T-helper 17 cell (primary cell): ENCODE results near the gene NFKBIZ. TPM values are rescaled to one million over a fixed set of nuclear protein-coding genes. Genes with fewer than 3 reads are reported as not detected.
A peak's percentile ranks its signal among the peaks of the same experiment; 100 is the strongest.

Experiments used
- ATAC-seq: fragments of 150-1000 bp; cut with Tn5 transposase; 2 replicates; pipeline ENCODE4 v1.10.0; 2021; ENCODE audit warnings: mild to moderate bottlenecking, moderate library complexity
- DNase-seq, 3 donors: peaks; one replicate each; pipeline versions ENCODE4 v3.0.0 to v3.0.0-alpha.2; 2020 to 2021
- H3K9me3 ChIP-seq: one replicate; pipeline ENCODE4 v1.7.0; 2013; ENCODE audit warnings: low read length, mild to moderate bottlenecking; ENCODE audit not compliant: control insufficient read depth, poor library complexity, severe bottlenecking
- H3K27ac Mint-ChIP-seq: one replicate; pipeline ENCODE4 v1.8.0; 2022; ENCODE audit warnings: mild to moderate bottlenecking, moderate library complexity, mixed read lengths
- H3K27me3 Mint-ChIP-seq: one replicate; pipeline ENCODE4 v1.8.0; 2022; ENCODE audit warnings: mixed read lengths
- H3K36me3 Mint-ChIP-seq: one replicate; pipeline ENCODE4 v1.8.0; 2022; ENCODE audit warnings: low read depth, mixed read lengths
- H3K4me1 Mint-ChIP-seq: one replicate; pipeline ENCODE4 v1.8.0; 2022; ENCODE audit warnings: mild to moderate bottlenecking, mixed read lengths
- H3K4me3 Mint-ChIP-seq: one replicate; pipeline ENCODE4 v1.8.0; 2022; ENCODE audit warnings: mild to moderate bottlenecking, moderate library complexity, mixed read lengths
- total RNA-seq, 4 donors: library from RNA in 2 of 4; stranded (reverse) in 2 of 4; gene quantifications; one replicate each; pipeline ENCODE4 v1.2.3 and lab custom pipeline; 2022 to 2026

NFKBIZ gene
- total RNA-seq, 2 donors from 2014 or later: 682 to 814 TPM

- ATAC-seq: no peak
- Mint-ChIP-seq H3K4me3 (peak overlapping the region; percentile 91), H3K27me3 (no peaks in the 10 kb centered on the region), H3K27ac (peak overlapping the region; percentile 97), H3K36me3 (peaks cover 2% of the 10 kb centered on the region), H3K4me1 (peaks cover 47% of the 10 kb centered on the region)
- H3K9me3 ChIP-seq: no peaks in the 10 kb centered on the region
- no peak for DNase-seq
Measured at GRCh38 chr3:101829874-101830273, 19.4 kb upstream of the NFKBIZ start.

GRCh38 chr3:101833446-101833974 is 15.8 kb upstream of the NFKBIZ start:
- H3K36me3 Mint-ChIP-seq: peaks cover 2% of the 10 kb centered on the region
- ATAC-seq: no peak

GRCh38 chr3:101835676-101836075 is 13.6 kb upstream of the NFKBIZ start:
- ATAC-seq: no peak
- Mint-ChIP-seq H3K4me1 (peaks cover 35% of the 10 kb centered on the region), H3K36me3 (peaks cover 2% of the 10 kb centered on the region)

More at GRCh38 chr3:101833446-101833974, 15.8 kb upstream of the NFKBIZ start:
- Mint-ChIP-seq H3K27me3 (no peaks in the 10 kb centered on the region), H3K4me1 (peaks cover 45% of the 10 kb centered on the region), H3K4me3 (peak overlapping the region; percentile 43), H3K27ac (peak overlapping the region; percentile 93)
- no peaks in the 10 kb centered on the region for H3K9me3 ChIP-seq
- DNase-seq: no peak

GRCh38 chr3:101836160-101836559 is 13.2 kb upstream of the NFKBIZ start:
- H3K4me3 Mint-ChIP-seq: no peak overlapping the region
- ATAC-seq (no peak), DNase-seq (no peak)
- H3K27ac Mint-ChIP-seq: peak overlapping the region; percentile 93
- peaks cover 35% of the 10 kb centered on the region for H3K4me1 Mint-ChIP-seq
- H3K36me3 Mint-ChIP-seq: peaks cover 2% of the 10 kb centered on the region
- H3K9me3 ChIP-seq: no peaks in the 10 kb centered on the region
- no peaks in the 10 kb centered on the region for H3K27me3 Mint-ChIP-seq

More at GRCh38 chr3:101835676-101836075, 13.6 kb upstream of the NFKBIZ start:
- H3K4me3 Mint-ChIP-seq: no peak overlapping the region
- no peak for DNase-seq
- peak overlapping the region; percentile 93 for H3K27ac Mint-ChIP-seq
- H3K9me3 ChIP-seq: no peaks in the 10 kb centered on the region
- no peaks in the 10 kb centered on the region for H3K27me3 Mint-ChIP-seq

- Mint-ChIP-seq H3K4me3 (no peak overlapping the region), H3K27ac (peak overlapping the region; percentile 16), H3K36me3 (peaks cover 2% of the 10 kb centered on the region), H3K27me3 (no peaks in the 10 kb centered on the region), H3K4me1 (peaks cover 32% of the 10 kb centered on the region)
- DNase-seq (no peak), ATAC-seq (peak; percentile 23)
- no peaks in the 10 kb centered on the region for H3K9me3 ChIP-seq
Measured at GRCh38 chr3:101836652-101837598, 12.4 kb upstream of the NFKBIZ start.

GRCh38 chr3:101838691-101839090 is 10.6 kb upstream of the NFKBIZ start:
- Mint-ChIP-seq H3K36me3 (peaks cover 6% of the 10 kb centered on the region), H3K4me3 (no peak overlapping the region), H3K4me1 (peaks cover 27% of the 10 kb centered on the region), H3K27ac (no peak overlapping the region), H3K27me3 (no peaks in the 10 kb centered on the region)
- H3K9me3 ChIP-seq: no peaks in the 10 kb centered on the region
- ATAC-seq (no peak), DNase-seq (no peak)

- Mint-ChIP-seq H3K4me1 (peaks cover 15% of the 10 kb centered on the region), H3K27ac (no peak overlapping the region), H3K36me3 (peaks cover 4% of the 10 kb centered on the region), H3K27me3 (no peaks in the 10 kb centered on the region), H3K4me3 (no peak overlapping the region)
- no peaks in the 10 kb centered on the region for H3K9me3 ChIP-seq
- ATAC-seq (no peak), DNase-seq (no peak)
Measured at GRCh38 chr3:101840066-101840465, 9.2 kb upstream of the NFKBIZ start.

- no peak overlapping the region for H3K4me3 Mint-ChIP-seq
- no peaks in the 10 kb centered on the region for H3K9me3 ChIP-seq
- H3K36me3 Mint-ChIP-seq: peaks cover 4% of the 10 kb centered on the region
- no peak for DNase-seq
- no peak overlapping the region for H3K27ac Mint-ChIP-seq
- no peaks in the 10 kb centered on the region for H3K27me3 Mint-ChIP-seq
- H3K4me1 Mint-ChIP-seq: peaks cover 9% of the 10 kb centered on the region
- no peak for ATAC-seq
Measured at GRCh38 chr3:101842245-101842934, 6.9 kb upstream of the NFKBIZ start.

GRCh38 chr3:101842935-101843330 is 6.4 kb upstream of the NFKBIZ start:
- Mint-ChIP-seq H3K4me3 (no peak overlapping the region), H3K4me1 (peaks cover 9% of the 10 kb centered on the region), H3K36me3 (peaks cover 4% of the 10 kb centered on the region), H3K27me3 (no peaks in the 10 kb centered on the region), H3K27ac (no peak overlapping the region)
- DNase-seq (no peak), ATAC-seq (no peak)
- H3K9me3 ChIP-seq: no peaks in the 10 kb centered on the region

GRCh38 chr3:101845425-101845824 is 3.9 kb upstream of the NFKBIZ start:
- no peaks in the 10 kb centered on the region for H3K27me3 Mint-ChIP-seq
- ATAC-seq (no peak), DNase-seq (no peak)
- peaks cover 9% of the 10 kb centered on the region for H3K36me3 Mint-ChIP-seq
- peaks cover 14% of the 10 kb centered on the region for H3K4me1 Mint-ChIP-seq
- peak overlapping the region; percentile 21 for H3K27ac Mint-ChIP-seq
- H3K4me3 Mint-ChIP-seq: no peak overlapping the region
- H3K9me3 ChIP-seq: no peaks in the 10 kb centered on the region

GRCh38 chr3:101846709-101847108 is 2.6 kb upstream of the NFKBIZ start:
- no peak for ATAC-seq
- Mint-ChIP-seq H3K27ac (no peak overlapping the region), H3K27me3 (no peaks in the 10 kb centered on the region)

GRCh38 chr3:101847328-101847727 is 2.0 kb upstream of the NFKBIZ start:
- Mint-ChIP-seq H3K36me3 (peaks cover 15% of the 10 kb centered on the region), H3K27me3 (no peaks in the 10 kb centered on the region), H3K27ac (peak overlapping the region; percentile 91), H3K4me3 (no peak overlapping the region), H3K4me1 (peaks cover 31% of the 10 kb centered on the region)
- DNase-seq (no peak), ATAC-seq (no peak)
- no peaks in the 10 kb centered on the region for H3K9me3 ChIP-seq

More at GRCh38 chr3:101846709-101847108, 2.6 kb upstream of the NFKBIZ start:
- no peak for DNase-seq
- Mint-ChIP-seq H3K4me1 (peaks cover 25% of the 10 kb centered on the region), H3K36me3 (peaks cover 13% of the 10 kb centered on the region), H3K4me3 (no peak overlapping the region)
- H3K9me3 ChIP-seq: no peaks in the 10 kb centered on the region

- Mint-ChIP-seq H3K27me3 (no peaks in the 10 kb centered on the region), H3K4me3 (peak overlapping the region; percentile 3), H3K27ac (peak overlapping the region; percentile 91), H3K4me1 (peaks cover 37% of the 10 kb centered on the region), H3K36me3 (peaks cover 19% of the 10 kb centered on the region)
- no peaks in the 10 kb centered on the region for H3K9me3 ChIP-seq
- no peak for ATAC-seq
- DNase-seq: no peak
Measured at GRCh38 chr3:101848326-101848725, 988 bp upstream of the NFKBIZ start.
